H1 (cell line): ENCODE data around the gene EPHB3. TPM values are rescaled to one million over a fixed set of nuclear protein-coding genes. Genes with fewer than 3 reads are reported as not detected.
A peak's percentile ranks its signal among the peaks of the same experiment; 100 is the strongest.

Experiments used
- CTCF ChIA-PET: fragments of 300-600 bp; sonication (Branson Sonifier 250); formaldehyde crosslinking; loops from one replicate; lab custom pipeline; 2021; ENCODE audit not compliant: partially characterized antibody; lab: Charles Lee
- POLR2A ChIA-PET: fragments of 300-600 bp; sonication (Branson Sonifier 250); formaldehyde crosslinking; loops from one replicate; lab custom pipeline; 2021; ENCODE audit warnings: inconsistent platforms; ENCODE audit not compliant: partially characterized antibody; lab: Charles Lee
- DNase-seq, 2 experiments: peaks; one replicate each; pipeline versions ENCODE4 v3.0.0 to v3.0.0-alpha.2; 2010 to 2022; ENCODE audit warnings: low spot score in 2 of 2, low read depth in 1 of 2, mixed read lengths in 1 of 2
- FAIRE-seq: peaks from 2 replicates; lab custom pipeline; 2011; peaks lifted over from hg19 to GRCh38; lab: Jason Lieb, UNC
- H2AFZ ChIP-seq: 2 replicates; pipeline ENCODE4 v1.8.1; 2012; ENCODE audit warnings: low read length, inconsistent platforms
- H2AK5ac ChIP-seq: 2 replicates; pipeline ENCODE4 v1.6.1; 2013; ENCODE audit warnings: low read depth, low read length
- H2BK120ac ChIP-seq: replicated peaks from 2 replicates; pipeline ENCODE3; 2013; ENCODE audit warnings: low read depth, low read length, inconsistent platforms
- H2BK12ac ChIP-seq: 2 replicates; pipeline ENCODE4 v1.6.1; 2013; ENCODE audit warnings: low read depth, low read length
- H2BK15ac ChIP-seq: 2 replicates; pipeline ENCODE4 v1.6.1; 2013; ENCODE audit warnings: low read length
- H2BK20ac ChIP-seq: 2 replicates; pipeline ENCODE4 v1.6.1; 2013; ENCODE audit warnings: low read length
- H2BK5ac ChIP-seq: 2 replicates; pipeline ENCODE4 v1.6.1; 2013; ENCODE audit warnings: low read depth, low read length
- H3K14ac ChIP-seq: 2 replicates; pipeline ENCODE4 v1.6.1; 2013; ENCODE audit warnings: inconsistent platforms; ENCODE audit not compliant: insufficient read length
- H3K18ac ChIP-seq: 2 replicates; pipeline ENCODE4 v1.6.1; 2013; ENCODE audit warnings: low read length; ENCODE audit errors: extremely low read depth
- H3K23ac ChIP-seq: 2 replicates; pipeline ENCODE4 v1.6.1; 2013; ENCODE audit warnings: inconsistent platforms; ENCODE audit not compliant: insufficient read length
- H3K23me2 ChIP-seq: 2 replicates; pipeline ENCODE4 v1.6.1; 2013; ENCODE audit warnings: low read depth, low read length
- H3K27ac ChIP-seq: 2 replicates; pipeline ENCODE4 v1.6.1; 2011; ENCODE audit warnings: low read depth, low read length, inconsistent platforms
- H3K27me3 ChIP-seq, 4 experiments: replicated peaks in 1 of 4; 1 replicate in 1 of 4; 2 replicates in 3 of 4; pipeline versions ENCODE4 v1.6.1 to v1.8.1; 2011 to 2013; ENCODE audit warnings: low read length in 3 of 4, mild to moderate bottlenecking in 3 of 4, inconsistent platforms in 2 of 4, mixed read lengths in 2 of 4, moderate library complexity in 1 of 4; ENCODE audit not compliant: control insufficient read depth in 3 of 4, insufficient read depth in 3 of 4; ENCODE audit errors: extremely low read depth in 1 of 4
- H3K36me3 ChIP-seq, 4 experiments: 2 replicates each; pipeline versions ENCODE4 v1.6.1 to v1.8.1; 2011 to 2013; ENCODE audit warnings: mild to moderate bottlenecking in 4 of 4, low read length in 3 of 4, moderate library complexity in 2 of 4, control low read depth in 1 of 4, inconsistent platforms in 1 of 4; ENCODE audit not compliant: insufficient read depth in 4 of 4, control insufficient read depth in 2 of 4
- H3K4ac ChIP-seq: replicated peaks from 2 replicates; pipeline ENCODE3; 2013; ENCODE audit warnings: low read length, low read depth, mixed read lengths, inconsistent platforms; ENCODE audit not compliant: insufficient read length
- H3K4me1 ChIP-seq, 4 experiments: replicated peaks in 1 of 4; 1 replicate in 1 of 4; 2 replicates in 3 of 4; pipeline versions ENCODE4 v1.6.1 to v1.8.1; 2011 to 2013; ENCODE audit warnings: low read length in 3 of 4, inconsistent platforms in 2 of 4, mixed read lengths in 1 of 4; ENCODE audit not compliant: insufficient read depth in 4 of 4, control insufficient read depth in 3 of 4
- H3K4me2 ChIP-seq, 2 experiments: 2 replicates each; pipeline versions ENCODE4 v1.6.1 to v1.8.1; 2011 to 2013; ENCODE audit warnings: low read depth in 2 of 2, low read length in 2 of 2, control low read depth in 1 of 2, inconsistent platforms in 1 of 2, mild to moderate bottlenecking in 1 of 2; ENCODE audit not compliant: insufficient read depth in 1 of 2
- H3K4me3 ChIP-seq, 4 experiments: fragments of 200-600, 300-600 bp in 1 of 4; sonication (generic), shearing (Covaris generic), sonication (Bioruptor Twin) in 1 of 4; 2 replicates each; pipeline versions ENCODE4 v1.5.1 to v1.8.1; 2011 to 2016; ENCODE audit warnings: low read length in 4 of 4, low read depth in 3 of 4, control low read depth in 2 of 4, inconsistent platforms in 2 of 4, mild to moderate bottlenecking in 2 of 4, mixed read lengths in 1 of 4, moderate library complexity in 1 of 4; ENCODE audit not compliant: insufficient read depth in 2 of 4; ENCODE audit errors: extremely low read depth in 1 of 4
- H3K56ac ChIP-seq: replicated peaks from 2 replicates; pipeline ENCODE3; 2013; ENCODE audit warnings: low read depth, mild to moderate bottlenecking, mixed read lengths, low read length, inconsistent platforms; ENCODE audit not compliant: insufficient read length
- H3K79me1 ChIP-seq: 2 replicates; pipeline ENCODE4 v1.6.1; 2013; ENCODE audit warnings: low read depth, low read length, control low read depth
- H3K79me2 ChIP-seq, 2 experiments: 2 replicates each; pipeline versions ENCODE4 v1.6.1 to v1.8.1; 2012 to 2013; ENCODE audit warnings: low read length in 2 of 2, mild to moderate bottlenecking in 2 of 2, inconsistent platforms in 1 of 2; ENCODE audit not compliant: insufficient read depth in 2 of 2, control insufficient read depth in 1 of 2
- H3K9ac ChIP-seq, 4 experiments: replicated peaks in 1 of 4; 1 replicate in 1 of 4; 2 replicates in 3 of 4; pipeline versions ENCODE4 v1.6.1 to v1.8.1; 2011 to 2013; ENCODE audit warnings: low read depth in 3 of 4, low read length in 3 of 4, control low read depth in 2 of 4, mild to moderate bottlenecking in 2 of 4, moderate library complexity in 2 of 4, inconsistent platforms in 1 of 4; ENCODE audit errors: extremely low read depth in 1 of 4
- H3K9me3 ChIP-seq, 2 experiments: 2 replicates each; pipeline versions ENCODE4 v1.6.1 to v1.8.1; 2012 to 2013; ENCODE audit warnings: mild to moderate bottlenecking in 2 of 2, moderate library complexity in 2 of 2, control low read depth in 1 of 2, inconsistent platforms in 1 of 2, low read depth in 1 of 2, low read length in 1 of 2, mixed read lengths in 1 of 2; ENCODE audit not compliant: insufficient read depth in 2 of 2
- H4K20me1 ChIP-seq, 2 experiments: replicated peaks in 1 of 2; 2 replicates each; pipeline versions ENCODE3 to v1.8.1; 2011 to 2013; ENCODE audit warnings: inconsistent platforms in 2 of 2, low read length in 2 of 2, mild to moderate bottlenecking in 1 of 2; ENCODE audit not compliant: insufficient read depth in 2 of 2, control insufficient read depth in 1 of 2
- H4K5ac ChIP-seq: 2 replicates; pipeline ENCODE4 v1.6.1; 2013; ENCODE audit warnings: low read length, low read depth, mixed read lengths, inconsistent platforms; ENCODE audit not compliant: insufficient read length
- H4K8ac ChIP-seq: 2 replicates; pipeline ENCODE4 v1.8.0; 2013; ENCODE audit warnings: mild to moderate bottlenecking, moderate library complexity, low read length, inconsistent platforms; ENCODE audit not compliant: insufficient read depth; ENCODE audit errors: extremely low read depth
- H4K91ac ChIP-seq: replicated peaks from 2 replicates; pipeline ENCODE3; 2013; ENCODE audit warnings: low read length, mixed read lengths, inconsistent platforms; ENCODE audit not compliant: insufficient read length
- ATF3 ChIP-seq: IDR thresholded peaks from 2 replicates; pipeline ENCODE4 v1.6.1; 2011; ENCODE audit warnings: low read depth, mild to moderate bottlenecking, low read length; ENCODE audit not compliant: insufficient read depth
- GABPA ChIP-seq: IDR thresholded peaks from 2 replicates; pipeline ENCODE4 v1.6.1; 2011; ENCODE audit warnings: mild to moderate bottlenecking, low read length, moderate library complexity, borderline replicate concordance; ENCODE audit not compliant: insufficient read depth
- JUND ChIP-seq: IDR thresholded peaks from 2 replicates; pipeline ENCODE4 v1.6.1; 2011; ENCODE audit warnings: mild to moderate bottlenecking, improper control_type of control experiment, low read length
- RXRA ChIP-seq: IDR thresholded peaks from 2 replicates; pipeline ENCODE4 v1.6.1; 2011; ENCODE audit warnings: low read depth, mild to moderate bottlenecking, low read length, moderate library complexity; ENCODE audit not compliant: insufficient read depth
- SIN3A ChIP-seq, 2 experiments: IDR thresholded peaks in 1 of 2; conservative IDR thresholded peaks in 1 of 2; 2 replicates each; pipeline ENCODE4 v1.6.1; 2011 to 2012; ENCODE audit warnings: low read length in 2 of 2, improper control_type of control experiment in 1 of 2, low read depth in 1 of 2, mild to moderate bottlenecking in 1 of 2
- SP4 ChIP-seq: IDR thresholded peaks from 2 replicates; pipeline ENCODE4 v1.6.1; 2012; ENCODE audit warnings: low read length, inconsistent platforms
- TAF7 ChIP-seq: optimal IDR thresholded peaks from 2 replicates; pipeline ENCODE3; 2011; ENCODE audit warnings: low read depth, mild to moderate bottlenecking, inconsistent platforms, low read length, moderate library complexity, borderline replicate concordance
- WGBS, 2 experiments: shearing (Covaris generic) in 1 of 2; methylation state at CpG; one replicate each; pipeline versions ENCODE4 v1.1.6 to v1.1.7; 2013 to 2015; ENCODE audit warnings: low lambda C conversion rate in 2 of 2, mixed read lengths in 2 of 2, inconsistent platforms in 1 of 2, low coverage in 1 of 2, missing lambda C conversion rate in 1 of 2; ENCODE audit not compliant: insufficient replicate concordance in 2 of 2, insufficient coverage in 1 of 2, insufficient read length in 1 of 2; ENCODE audit errors: extremely low coverage in 1 of 2, missing lambda C conversion rate in 1 of 2; 5-methylcytosine and 5-hydroxymethylcytosine counted together
- long read RNA-seq, 2 experiments: library from RNA in 1 of 2; library from capped mRNA in 1 of 2; stranded (forward); transcript quantifications; one replicate each; pipeline ENCODE4 v2.0.0, GENCODE V29; 2021; ENCODE audit warnings: inconsistent platforms in 1 of 2
- polyA minus RNA-seq, 3 experiments: library from RNA; depleted of rRNA, polyadenylated mRNA; stranded (reverse); fragments of >200 nt; gene quantifications; 1 replicate in 2 of 3; 2 replicates in 1 of 3; pipeline ENCODE4 v1.2.3, GENCODE V29; 2011
- polyA plus RNA-seq, 7 experiments: library from polyadenylated mRNA; depleted of rRNA in 3 of 7; stranded (reverse) in 5 of 7; unstranded in 2 of 7; fragments of >200 nt in 5 of 7; fragments of 200-250 nt in 2 of 7; gene quantifications; 1 replicate in 5 of 7; 2 replicates in 1 of 7; 4 replicates in 1 of 7; pipeline versions ENCODE4 v1.2.1 to v1.2.3, GENCODE V29; 2011 to 2013; ENCODE audit warnings: missing spikeins in 2 of 7, mixed read lengths in 2 of 7
- total RNA-seq: library from RNA; stranded (reverse); fragmentation: NEBNext Ultra II Directional; extraction: Animal tissue kit (Norgen Biotek cat#: 25700); gene quantifications from 2 replicates; pipeline ENCODE4 v1.2.1, GENCODE V29; 2021

The EPHB3 gene
- total RNA-seq, result 0.80 and 0.91 TPM in 2 replicates
- polyA plus RNA-seq (2011; rRNA removed), result 0.41 and 0.82 TPM in 2 replicates
- 0.61 TPM for polyA plus RNA-seq (2011; cell fraction: cytosol; rRNA removed)
- polyA plus RNA-seq (2011; cell fraction: nucleus; rRNA removed), result 1.5 TPM
- 0.83 to 1.3 TPM (median 1.0 TPM) in 4 replicates for polyA plus RNA-seq (2012, experiment 1 of 2)
- 1.2 TPM for polyA plus RNA-seq (2012, experiment 2 of 2)
- polyA plus RNA-seq (2013, experiment 1 of 2), result 0.55 TPM
- 0.46 TPM for polyA plus RNA-seq (2013, experiment 2 of 2)
- polyA minus RNA-seq (2011; rRNA and poly(A)+ RNA removed), result 0.78 and 1.8 TPM in 2 replicates
- polyA minus RNA-seq (2011; cell fraction: cytosol; rRNA and poly(A)+ RNA removed), result 1.8 TPM
- polyA minus RNA-seq (2011; cell fraction: nucleus; rRNA and poly(A)+ RNA removed), result 0.40 TPM
- long read RNA-seq, experiment 1, result 0 reads
- long read RNA-seq, experiment 2, result 0 reads

- Histone ChIP-seq H3K9ac (no peak within 1 kb of the TSS), H4K5ac (no peak within 1 kb of the TSS)
- FAIRE-seq, result peak; percentile 81
- TF ChIP-seq RXRA (no peak), ATF3 (0 out of 2 replicates have a peak, but pooled peaks have one; percentile 29), GABPA (no peak), JUND (peak; percentile 53; the same call in 1 of the 2 replicates), SP4 (peak; percentile 97), SIN3A (conservative IDR thresholded peaks at IDR 0.05 in 1 of 2, IDR thresholded peaks at IDR 0.05 in 1 of 2; ENCODE audit: low read depth in 1 of 2, low read length in 2 of 2) (peak in 1 of 2 experiments; percentile 64; a peak in 1 of 4 replicates), TAF7 (no peak)
These were observed at the start of gene EPHB3 for GRCh38 chr3:184561061-184561912. Gene EPHB3, plus strand, starts transcription at chr3:184561785. Its CDS starts 451 bp downstream, at chr3:184562236.

More at GRCh38 chr3:184561061-184561912, at the start of gene EPHB3:
- H3K27ac ChIP-seq, result no peak within 1 kb of the TSS
- no peak within 1 kb of the TSS for H3K56ac ChIP-seq
- H3K23ac ChIP-seq, result no peak within 1 kb of the TSS
- H3K36me3 ChIP-seq, result no peaks in the 10 kb centered on the region; a peak in 1 of 8 replicates
- H3K9me3 ChIP-seq, result no peaks in the 10 kb centered on the region
- no peak within 1 kb of the TSS for H2BK120ac ChIP-seq
- no peak within 1 kb of the TSS for H3K18ac ChIP-seq
- H3K27me3 ChIP-seq, result peaks cover 52 to 83% (median 79%) of the 10 kb centered on the region in 4 experiments
- no peak within 1 kb of the TSS for H2BK20ac ChIP-seq
- peak within 1 kb of the TSS; percentile 86; the same call in 1 of the 2 replicates for H2AK5ac ChIP-seq
- H3K4ac ChIP-seq, result no peak within 1 kb of the TSS
- peaks cover 18% of the 10 kb centered on the region in 2 experiments for H4K20me1 ChIP-seq
- H4K91ac ChIP-seq, result no peak within 1 kb of the TSS
- H3K79me2 ChIP-seq, result no peaks in the 10 kb centered on the region
- H3K4me3 ChIP-seq, result peak within 1 kb of the TSS; percentile 13 to 63 (median 38); a peak in 7 of 8 replicates
- H2AFZ ChIP-seq, result no peak within 1 kb of the TSS
- POLR2A ChIA-PET, result interaction anchor here (0.6 to 5.9 kb wide), 12 partner anchors 9 to 247 kb away, joined by 3 to 46 read pairs (median 4); partner anchors contain the start of gene MAGEF1
- peak; percentile 99 to 100 for DNase-seq
- peak within 1 kb of the TSS; percentile 47 to 67 for H3K4me2 ChIP-seq
- peaks cover 17 to 41% (median 38%) of the 10 kb centered on the region in 4 experiments for H3K4me1 ChIP-seq
- CTCF ChIA-PET, result interaction anchor here (0.6 to 3.2 kb wide), 48 partner anchors 9 to 1664 kb away, joined by 3 to 26 read pairs (median 4); partner anchors contain the start of gene VPS8
- no peaks in the 10 kb centered on the region for H3K79me1 ChIP-seq
- H3K14ac ChIP-seq, result no peak within 1 kb of the TSS
- H2BK15ac ChIP-seq, result 0 out of 2 replicates have a peak within 1 kb of the TSS, but pooled peaks have one; percentile 50
- peak within 1 kb of the TSS; percentile 76; the same call in 1 of the 2 replicates for H2BK12ac ChIP-seq
- H3K23me2 ChIP-seq, result peaks cover 2% of the 10 kb centered on the region; the same call in 1 of the 2 replicates
- WGBS, 2 experiments, result 7% methylated on average over 42 of the region's 62 CpGs; no CpG with 5 or more reads in 1 of the 2 experiments
- H2BK5ac ChIP-seq, result no peak within 1 kb of the TSS
- no peak within 1 kb of the TSS for H4K8ac ChIP-seq
